Endothelial cell of umbilical vein (primary cell): ENCODE data around the gene PRRT1. TPM values are rescaled to one million over a fixed set of nuclear protein-coding genes. Genes with fewer than 3 reads are reported as not detected.

Experiments
- BruUV-seq: library from RNA; stranded (reverse); fragments of 400-500 nt; replicated peaks from 2 replicates; lab custom pipeline; 2021; lab: Mats Ljungman, UMichigan
- CTCF ChIA-PET: fragments of 300-600, 350-600 bp; sonication (Branson Sonifier 250); formaldehyde crosslinking; loops from one replicate; lab custom pipeline; 2021; ENCODE audit warnings: antibody characterized with exemption, inconsistent platforms; lab: Charles Lee
- POLR2A ChIA-PET: fragments of 300-600, 350-600 bp; sonication (Branson Sonifier 250); formaldehyde crosslinking; loops from one replicate; lab custom pipeline; 2021; ENCODE audit warnings: antibody characterized with exemption, inconsistent platforms; lab: Charles Lee
- DNase-seq: peaks from one replicate; pipeline ENCODE4 v3.0.0-alpha.2; 2011; ENCODE audit warnings: low read depth, low spot score
- FAIRE-seq: peaks from 2 replicates; lab custom pipeline; 2011; peaks lifted over from hg19 to GRCh38; lab: Jason Lieb, UNC
- H2AFZ ChIP-seq: 2 replicates; pipeline ENCODE4 v1.6.0; 2012; ENCODE audit warnings: low read depth, low read length, control low read depth, inconsistent platforms
- H3K27ac ChIP-seq: 2 replicates; pipeline ENCODE4 v1.5.1; 2011; ENCODE audit warnings: low read depth, mild to moderate bottlenecking, control low read depth, low read length, moderate library complexity; ENCODE audit not compliant: insufficient read depth
- H3K27me3 ChIP-seq, 2 experiments: 2 replicates each; pipeline versions ENCODE4 v1.6.0 to v1.6.1; 2011; ENCODE audit warnings: low read length in 2 of 2, mixed read lengths in 1 of 2; ENCODE audit not compliant: control insufficient read depth in 2 of 2, insufficient read depth in 2 of 2
- H3K36me3 ChIP-seq, 2 experiments: 2 replicates in 1 of 2; 3 replicates in 1 of 2; pipeline ENCODE4 v1.5.1; 2011; ENCODE audit warnings: low read length in 2 of 2, mild to moderate bottlenecking in 1 of 2, moderate library complexity in 1 of 2; ENCODE audit not compliant: control insufficient read depth in 2 of 2, insufficient read depth in 2 of 2; ENCODE audit errors: extremely low read depth in 1 of 2
- H3K4me1 ChIP-seq: 3 replicates; pipeline ENCODE4 v1.5.1; 2011; ENCODE audit warnings: mild to moderate bottlenecking, low read length; ENCODE audit not compliant: control insufficient read depth, insufficient read depth; ENCODE audit errors: extremely low read depth
- H3K4me2 ChIP-seq: 2 replicates; pipeline ENCODE4 v1.6.1; 2011; ENCODE audit warnings: low read length, control low read depth, mixed read lengths; ENCODE audit not compliant: insufficient read depth
- H3K4me3 ChIP-seq, 3 experiments: fragments of 200-600 bp in 1 of 3; sonication (generic), shearing (Covaris generic) in 1 of 3; replicated peaks in 1 of 3; 2 replicates each; pipeline ENCODE4 v1.5.1; 2011 to 2016; ENCODE audit warnings: control low read depth in 3 of 3, low read length in 3 of 3, mild to moderate bottlenecking in 2 of 3, inconsistent platforms in 1 of 3, low read depth in 1 of 3, moderate library complexity in 1 of 3; ENCODE audit not compliant: insufficient read depth in 1 of 3
- H3K79me2 ChIP-seq: 2 replicates; pipeline ENCODE4 v1.6.0; 2012; ENCODE audit warnings: low read length, inconsistent platforms; ENCODE audit not compliant: control insufficient read depth, insufficient read depth
- H3K9ac ChIP-seq: replicated peaks from 2 replicates; pipeline ENCODE3; 2011; ENCODE audit warnings: low read length, control low read depth; ENCODE audit not compliant: insufficient read depth; ENCODE audit errors: extremely low read depth
- H3K9me1 ChIP-seq: replicated peaks from 3 replicates; pipeline ENCODE4 v1.6.0; 2011; ENCODE audit warnings: mild to moderate bottlenecking, low read length; ENCODE audit not compliant: control insufficient read depth, insufficient read depth; ENCODE audit errors: extremely low read depth
- H3K9me3 ChIP-seq: replicated peaks from 2 replicates; pipeline ENCODE4 v1.5.1; 2012; ENCODE audit warnings: low read length, inconsistent platforms; ENCODE audit not compliant: control insufficient read depth, insufficient read depth
- H4K20me1 ChIP-seq: replicated peaks from 2 replicates; pipeline ENCODE3; 2011; ENCODE audit warnings: mild to moderate bottlenecking, low read length; ENCODE audit not compliant: control insufficient read depth, insufficient read depth; ENCODE audit errors: extremely low read depth
- EZH2 ChIP-seq: IDR thresholded peaks from 2 replicates; pipeline ENCODE4 v1.6.1; 2012; ENCODE audit warnings: borderline replicate concordance, low read depth, mild to moderate bottlenecking, moderate library complexity, low read length, inconsistent platforms; ENCODE audit not compliant: severe bottlenecking
- FOS ChIP-seq: IDR thresholded peaks from 2 replicates; pipeline ENCODE4 v1.6.1; 2011; ENCODE audit warnings: mild to moderate bottlenecking, low read length, moderate library complexity, borderline replicate concordance; ENCODE audit not compliant: insufficient read depth
- GATA2 ChIP-seq: IDR thresholded peaks from 2 replicates; pipeline ENCODE4 v1.7.0; 2011; ENCODE audit warnings: low read depth, mild to moderate bottlenecking, moderate library complexity, mixed read lengths, low read length; ENCODE audit not compliant: insufficient read length, insufficient read depth
- JUN ChIP-seq: IDR thresholded peaks from 2 replicates; pipeline ENCODE4 v1.6.1; 2011; ENCODE audit warnings: borderline replicate concordance, low read depth; ENCODE audit not compliant: insufficient read length, insufficient read depth
- MYC ChIP-seq: IDR thresholded peaks from one replicate; pipeline ENCODE4 v1.6.1; 2011; ENCODE audit warnings: mild to moderate bottlenecking, low read depth, low read length
- POLR2A ChIP-seq: IDR thresholded peaks from 2 replicates; pipeline ENCODE4 v1.6.1; 2012; ENCODE audit warnings: low read depth, mild to moderate bottlenecking, control low read depth, low read length
- POLR2AphosphoS5 ChIP-seq: IDR thresholded peaks from 2 replicates; pipeline ENCODE4 v1.6.1; 2012; ENCODE audit warnings: low read depth, mild to moderate bottlenecking, control low read depth, low read length, moderate library complexity; ENCODE audit not compliant: insufficient read depth
- dilution Hi-C: fragments of 300-500 bp; cut with MboI; formaldehyde crosslinking; loops from one replicate; pipeline ENCODE4 v1.15.0; 2019; ENCODE audit warnings: low sequenced_read_pairs; ENCODE audit not compliant: extremely low pct_ligation_motif_present
- intact Hi-C: fragments of 100-400 bp; cut with micrococcal nuclease; formaldehyde crosslinking; loops from one replicate; pipeline ENCODE4 v1.10.0; 2022
- polyA plus RNA-seq, 4 experiments: library from polyadenylated mRNA; depleted of rRNA in 3 of 4; stranded (reverse) in 3 of 4; unstranded in 1 of 4; fragments of >200 nt; gene quantifications; 2 replicates each; pipeline versions ENCODE4 v1.2.1 to v1.2.3, GENCODE V29; 2011 to 2012; ENCODE audit warnings: missing spikeins in 1 of 4
- total RNA-seq: library from RNA; stranded (reverse); gene quantifications from 2 replicates; pipeline ENCODE4 v1.2.3, GENCODE V29; 2021
- TF ChIP-seq, protein P1 (sequence below), 2 donors: IDR thresholded peaks; 1 replicate in 1 of 2; 2 replicates in 1 of 2; pipeline ENCODE4 v1.5.1; 2011; ENCODE audit warnings: low read length in 2 of 2, mild to moderate bottlenecking in 2 of 2, moderate library complexity in 2 of 2, control low read depth in 1 of 2, inconsistent platforms in 1 of 2, low read depth in 1 of 2; ENCODE audit not compliant: insufficient read depth in 1 of 2; ENCODE audit errors: extremely low read depth in 1 of 2
- TF ChIP-seq, protein P2 (sequence below): IDR thresholded peaks from 2 replicates; pipeline ENCODE4 v1.6.1; 2011; ENCODE audit not compliant: insufficient read depth, insufficient read length

The PRRT1 gene
- total and polyA plus RNA-seq, 2 donors (not counting 3 experiments of a cell fraction or from before 2014, with no cell fraction given) = 0.55 to 1.3 TPM

DNA sequence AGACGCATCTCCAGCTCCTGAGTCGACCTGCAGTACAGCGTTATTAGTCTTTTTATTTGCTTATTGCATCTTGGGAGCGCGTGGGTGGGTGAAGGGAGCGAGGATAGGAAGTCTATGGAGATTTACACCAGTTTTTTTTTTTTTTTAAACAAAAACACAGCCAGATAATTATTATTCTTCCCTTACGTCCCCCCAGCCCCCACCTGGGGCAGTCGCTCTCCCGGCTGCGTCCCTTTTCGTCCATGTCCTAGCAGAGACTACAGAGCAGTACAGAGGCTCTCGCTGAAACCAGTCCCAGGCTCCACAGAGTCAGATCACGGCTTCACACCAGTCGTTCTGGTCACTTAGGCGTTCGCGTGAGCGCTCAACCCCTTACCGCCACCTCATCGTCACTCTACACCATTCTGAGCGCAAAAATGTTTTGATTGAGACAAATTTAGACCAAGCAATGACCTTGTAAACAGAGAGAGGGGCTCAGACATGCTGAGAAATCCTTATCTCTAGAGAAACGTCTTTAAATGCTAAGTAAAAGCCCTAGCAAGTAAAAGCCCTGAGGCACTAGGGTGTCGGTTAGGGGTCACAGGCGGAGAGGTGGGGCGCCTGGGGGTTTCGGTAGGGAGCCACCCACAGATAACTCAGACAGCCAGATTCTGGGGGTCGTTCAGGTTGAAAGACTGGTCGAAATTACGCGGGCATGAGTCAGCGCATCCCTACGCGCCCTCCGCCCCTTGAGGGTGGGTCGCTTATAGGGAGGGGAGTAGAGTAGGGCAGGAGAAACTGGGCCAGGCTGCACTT is 1.2 kb upstream of the PRRT1 start:
- H3K27ac ChIP-seq = no peak overlapping the region
- peaks cover 0 to 5% of the 10 kb centered on the region in 2 experiments for H3K36me3 ChIP-seq
- H3K79me2 ChIP-seq = peaks cover 4% of the 10 kb centered on the region
- intact Hi-C loops (no loop called here), dilution Hi-C loops (no loop called here)
- ChIA-PET POLR2A (no interaction called here), CTCF (interaction anchor here (0.7 to 1.0 kb wide), 6 partner anchors 10 to 213 kb away, joined by 3 to 5 read pairs (median 3); no protein-coding TSS in a partner anchor)
- TF ChIP-seq POLR2AphosphoS5 (no peak), JUN (no peak), EZH2 (no peak), MYC (no peak), GATA2 (no peak), POLR2A (no peak), FOS (no peak)
- TF ChIP-seq, protein P1, sequence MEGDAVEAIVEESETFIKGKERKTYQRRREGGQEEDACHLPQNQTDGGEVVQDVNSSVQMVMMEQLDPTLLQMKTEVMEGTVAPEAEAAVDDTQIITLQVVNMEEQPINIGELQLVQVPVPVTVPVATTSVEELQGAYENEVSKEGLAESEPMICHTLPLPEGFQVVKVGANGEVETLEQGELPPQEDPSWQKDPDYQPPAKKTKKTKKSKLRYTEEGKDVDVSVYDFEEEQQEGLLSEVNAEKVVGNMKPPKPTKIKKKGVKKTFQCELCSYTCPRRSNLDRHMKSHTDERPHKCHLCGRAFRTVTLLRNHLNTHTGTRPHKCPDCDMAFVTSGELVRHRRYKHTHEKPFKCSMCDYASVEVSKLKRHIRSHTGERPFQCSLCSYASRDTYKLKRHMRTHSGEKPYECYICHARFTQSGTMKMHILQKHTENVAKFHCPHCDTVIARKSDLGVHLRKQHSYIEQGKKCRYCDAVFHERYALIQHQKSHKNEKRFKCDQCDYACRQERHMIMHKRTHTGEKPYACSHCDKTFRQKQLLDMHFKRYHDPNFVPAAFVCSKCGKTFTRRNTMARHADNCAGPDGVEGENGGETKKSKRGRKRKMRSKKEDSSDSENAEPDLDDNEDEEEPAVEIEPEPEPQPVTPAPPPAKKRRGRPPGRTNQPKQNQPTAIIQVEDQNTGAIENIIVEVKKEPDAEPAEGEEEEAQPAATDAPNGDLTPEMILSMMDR (IDR thresholded peaks at IDR 0.05; ENCODE audit: extremely low read depth in 1 of 2, insufficient read depth in 1 of 2, low read depth in 1 of 2, low read length in 2 of 2) = no peak
- TF ChIP-seq, protein P2, sequence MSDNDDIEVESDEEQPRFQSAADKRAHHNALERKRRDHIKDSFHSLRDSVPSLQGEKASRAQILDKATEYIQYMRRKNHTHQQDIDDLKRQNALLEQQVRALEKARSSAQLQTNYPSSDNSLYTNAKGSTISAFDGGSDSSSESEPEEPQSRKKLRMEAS = no peak
- peak overlapping the region; percentile 40 for H3K4me2 ChIP-seq
- DNase-seq = peak; percentile 47
- peaks cover 5 to 10% of the 10 kb centered on the region in 2 experiments for H3K27me3 ChIP-seq
- no TSS peak for BruUV-seq
- peak overlapping the region; percentile 64 for H3K9ac ChIP-seq
- peak overlapping the region; percentile 76 for H2AFZ ChIP-seq
- FAIRE-seq = no peak
- H3K9me3 ChIP-seq = no peaks in the 10 kb centered on the region
- peaks cover 24% of the 10 kb centered on the region for H3K4me1 ChIP-seq
- peak overlapping the region in 1 of 3 experiments; percentile 71 for H3K4me3 ChIP-seq
- no peaks in the 10 kb centered on the region for H4K20me1 ChIP-seq
- no peaks in the 10 kb centered on the region for H3K9me1 ChIP-seq
